Lung (tissue), 12 donors: ENCODE measurements around the gene PTPRG. TPM values are rescaled to one million over a fixed set of nuclear protein-coding genes. Genes with fewer than 3 reads are reported as not detected.

Source experiments
- ATAC-seq: fragments of 200-7000 bp; cut with Tn5 transposase; one replicate; pipeline ENCODE4 v1.9.1; 2020; ENCODE audit warnings: moderate number of reproducible peaks; ENCODE audit not compliant: insufficient read depth, low FRiP score
- DNase-seq, 3 donors: peaks; one replicate each; pipeline ENCODE4 v3.0.0-alpha.2; 2013 to 2017
- H3K27ac ChIP-seq, 2 donors: one replicate each; pipeline ENCODE4 v1.5.1; 2013; ENCODE audit warnings: mild to moderate bottlenecking in 2 of 2, moderate library complexity in 2 of 2, control low read depth in 1 of 2, inconsistent platforms in 1 of 2, low read depth in 1 of 2, low read length in 1 of 2
- H3K27me3 ChIP-seq, 3 donors: one replicate each; pipeline ENCODE4 v1.5.1; 2013; ENCODE audit warnings: low read length in 2 of 3; ENCODE audit not compliant: control insufficient read depth in 3 of 3, insufficient read depth in 3 of 3
- H3K36me3 ChIP-seq, 4 donors: one replicate each; pipeline ENCODE4 v1.5.1; 2013; ENCODE audit warnings: low read length in 4 of 4, mild to moderate bottlenecking in 1 of 4, moderate library complexity in 1 of 4; ENCODE audit not compliant: control insufficient read depth in 4 of 4, insufficient read depth in 4 of 4
- H3K4me1 ChIP-seq, 5 donors: one replicate each; pipeline ENCODE4 v1.5.1; 2013; ENCODE audit warnings: low read length in 5 of 5, mild to moderate bottlenecking in 2 of 5, moderate library complexity in 1 of 5; ENCODE audit not compliant: control insufficient read depth in 5 of 5, insufficient read depth in 5 of 5
- H3K4me3 ChIP-seq: one replicate; pipeline ENCODE4 v1.5.1; 2013; ENCODE audit warnings: mild to moderate bottlenecking, control low read depth, moderate library complexity
- H3K9ac ChIP-seq, 2 donors: one replicate each; pipeline ENCODE4 v1.5.1; 2013; ENCODE audit warnings: low read length in 2 of 2, control low read depth in 1 of 2; ENCODE audit not compliant: insufficient read depth in 1 of 2
- H3K9me3 ChIP-seq, 4 donors: one replicate each; pipeline ENCODE4 v1.5.1; 2013; ENCODE audit warnings: low read length in 3 of 4, mild to moderate bottlenecking in 1 of 4, moderate library complexity in 1 of 4; ENCODE audit not compliant: control insufficient read depth in 4 of 4, insufficient read depth in 3 of 4
- WGBS, 2 donors: extraction: QIAGEN DNeasy Blood & Tissue Kit; methylation state at CpG; one replicate each; pipeline ENCODE4 v1.1.7; 2013; 5-methylcytosine and 5-hydroxymethylcytosine counted together
- polyA plus RNA-seq, 2 donors: library from polyadenylated mRNA; stranded (reverse); fragments of 200-250 nt; gene quantifications; one replicate each; pipeline ENCODE4 v1.2.1, GENCODE V29; 2013
- total RNA-seq, 2 donors: library from RNA; depleted of rRNA in 1 of 2; stranded (reverse); fragments of >200 nt in 1 of 2; gene quantifications; one replicate each; pipeline ENCODE4 v1.2.1, GENCODE V29; 2014 to 2021
- TF ChIP-seq, protein P1 (sequence below): IDR thresholded peaks from 2 replicates; pipeline ENCODE4 v1.5.1; 2012; ENCODE audit warnings: mild to moderate bottlenecking; ENCODE audit errors: control extremely low read depth, extremely low read depth
- donor health status: control.
- donor health status: control.
- donor health status: Bipolar disorder and iron deficiency.
- donor health status: healthy.
- donor health status: DM: yes; HTN: yes; CAD: no.

Gene PTPRG
- total and polyA plus RNA-seq, 4 donors: 8.5 to 131 (median 75.9) TPM

- no peaks in the 10 kb centered on the region for H3K27me3 ChIP-seq
- ATAC-seq (no peak), DNase-seq (no peak)
- H3K36me3 ChIP-seq: peaks cover 0 to 2% (median 0%) of the 10 kb centered on the region in 4 donors
- H3K4me3 ChIP-seq: no peak overlapping the region
- H3K9ac ChIP-seq: no peak overlapping the region
- peaks cover 0 to 3% (median 1%) of the 10 kb centered on the region in 5 donors for H3K4me1 ChIP-seq
- no peak overlapping the region for H3K27ac ChIP-seq
- peaks cover 0 to 4% (median 0%) of the 10 kb centered on the region in 4 donors for H3K9me3 ChIP-seq
- TF ChIP-seq, protein P1, sequence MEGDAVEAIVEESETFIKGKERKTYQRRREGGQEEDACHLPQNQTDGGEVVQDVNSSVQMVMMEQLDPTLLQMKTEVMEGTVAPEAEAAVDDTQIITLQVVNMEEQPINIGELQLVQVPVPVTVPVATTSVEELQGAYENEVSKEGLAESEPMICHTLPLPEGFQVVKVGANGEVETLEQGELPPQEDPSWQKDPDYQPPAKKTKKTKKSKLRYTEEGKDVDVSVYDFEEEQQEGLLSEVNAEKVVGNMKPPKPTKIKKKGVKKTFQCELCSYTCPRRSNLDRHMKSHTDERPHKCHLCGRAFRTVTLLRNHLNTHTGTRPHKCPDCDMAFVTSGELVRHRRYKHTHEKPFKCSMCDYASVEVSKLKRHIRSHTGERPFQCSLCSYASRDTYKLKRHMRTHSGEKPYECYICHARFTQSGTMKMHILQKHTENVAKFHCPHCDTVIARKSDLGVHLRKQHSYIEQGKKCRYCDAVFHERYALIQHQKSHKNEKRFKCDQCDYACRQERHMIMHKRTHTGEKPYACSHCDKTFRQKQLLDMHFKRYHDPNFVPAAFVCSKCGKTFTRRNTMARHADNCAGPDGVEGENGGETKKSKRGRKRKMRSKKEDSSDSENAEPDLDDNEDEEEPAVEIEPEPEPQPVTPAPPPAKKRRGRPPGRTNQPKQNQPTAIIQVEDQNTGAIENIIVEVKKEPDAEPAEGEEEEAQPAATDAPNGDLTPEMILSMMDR: no peak
- 88 to 91% methylated on average over 3 of the region's 3 CpGs for WGBS, 2 donors
These were observed 565.7 kb downstream of the PTPRG start for GRCh38 chr3:62127116-62127515.

- ATAC-seq: peak; percentile 81
- TF ChIP-seq, protein P1: no peak
- Histone ChIP-seq H3K36me3 (peaks cover 0 to 2% (median 0%) of the 10 kb centered on the region in 4 donors), H3K4me1 (peaks cover 0 to 3% (median 2%) of the 10 kb centered on the region in 5 donors), H3K27me3 (no peaks in the 10 kb centered on the region), H3K9ac (no peak overlapping the region), H3K4me3 (no peak overlapping the region), H3K9me3 (peaks cover 0 to 2% (median 0%) of the 10 kb centered on the region in 4 donors), H3K27ac (no peak overlapping the region)
- DNase-seq: peak in 2 of 3 donors; percentile 25 to 54
- 55 to 57% methylated on average over 5 of the region's 5 CpGs for WGBS, 2 donors
These were observed 566.7 kb downstream of the PTPRG start for GRCh38 chr3:62128051-62128450.

- TF ChIP-seq, protein P1: no peak
- H3K27ac ChIP-seq: no peak overlapping the region
- peaks cover 0 to 2% (median 0%) of the 10 kb centered on the region in 4 donors for H3K36me3 ChIP-seq
- H3K9ac ChIP-seq: no peak overlapping the region
- no peak for ATAC-seq
- no peak overlapping the region for H3K4me3 ChIP-seq
- H3K27me3 ChIP-seq: no peaks in the 10 kb centered on the region
- no peaks in the 10 kb centered on the region for H3K9me3 ChIP-seq
- no peak for DNase-seq
- peaks cover 0 to 3% (median 2%) of the 10 kb centered on the region in 5 donors for H3K4me1 ChIP-seq
These were observed 567.3 kb downstream of the PTPRG start for GRCh38 chr3:62128681-62129080.

GRCh38 chr3:62131050-62131449 lies 569.7 kb downstream of the PTPRG start:
- Histone ChIP-seq H3K9ac (no peak overlapping the region), H3K27me3 (no peaks in the 10 kb centered on the region), H3K36me3 (peaks cover 0 to 2% (median 0%) of the 10 kb centered on the region in 4 donors), H3K27ac (no peak overlapping the region), H3K4me1 (peaks cover 0 to 10% (median 5%) of the 10 kb centered on the region in 5 donors), H3K4me3 (no peak overlapping the region), H3K9me3 (peaks cover 0 to 4% (median 0%) of the 10 kb centered on the region in 4 donors)
- DNase-seq (no peak), ATAC-seq (no peak)
- TF ChIP-seq, protein P1: no peak
- 52 to 78% methylated on average over 2 of the region's 2 CpGs for WGBS, 2 donors
